Measurements from ENCODE around the gene LMF1.

- TF ChIP-seq POLR2AphosphoS5 (IDR thresholded peaks at IDR 0.05; ENCODE audit: low read depth, low read length) (no peak), POLR2A (IDR thresholded peaks at IDR 0.05; ENCODE audit: low read depth, low read length) (no peak), TAF1 (IDR thresholded peaks at IDR 0.05; ENCODE audit: low read depth, low read length) (no peak)
Observed at GRCh38 chr16:924806-925205, 46.0 kb downstream of the LMF1 start.

Data from GM12891 (cell line).